Natural killer cell (primary cell): ENCODE results near the gene ZMAT3. TPM values are rescaled to one million over a fixed set of nuclear protein-coding genes. Genes with fewer than 3 reads are reported as not detected.
"Not testable (repeated sequence)": the region's sequence is repeated elsewhere in the genome, so short reads cannot be mapped to it uniquely, and the experiment has no call there.

Source experiments
- ATAC-seq, 3 donors: fragments of 150-1000 bp in 2 of 3; fragments of 200-7000 bp in 1 of 3; cut with Tn5 transposase; 1 replicate in 1 of 3; 2 replicates in 2 of 3; pipeline ENCODE4 v1.10.0; 2021; ENCODE audit warnings: mild to moderate bottlenecking in 2 of 3, moderate library complexity in 2 of 3
- DNase-seq, 2 donors: peaks; one replicate each; pipeline versions ENCODE4 v3.0.0 to v3.0.0-alpha.2; 2013 to 2021; ENCODE audit warnings: mixed read lengths in 1 of 2
- H3K27ac ChIP-seq: one replicate; pipeline ENCODE4 v1.5.1; 2013; ENCODE audit warnings: mild to moderate bottlenecking, low read length
- H3K27me3 ChIP-seq: one replicate; pipeline ENCODE4 v1.6.1; 2013; ENCODE audit warnings: low read length; ENCODE audit not compliant: control insufficient read depth, insufficient read depth
- H3K36me3 ChIP-seq: one replicate; pipeline ENCODE4 v1.6.1; 2013; ENCODE audit warnings: low read length; ENCODE audit not compliant: control insufficient read depth, insufficient read depth
- H3K4me1 ChIP-seq: one replicate; pipeline ENCODE4 v1.6.1; 2013; ENCODE audit warnings: low read length; ENCODE audit not compliant: control insufficient read depth, insufficient read depth
- H3K4me3 ChIP-seq: one replicate; pipeline ENCODE4 v1.5.1; 2013; ENCODE audit warnings: low read length
- H3K9me3 ChIP-seq: one replicate; pipeline ENCODE4 v1.6.1; 2013; ENCODE audit warnings: low read length; ENCODE audit not compliant: control insufficient read depth, insufficient read depth
- H3K27ac Mint-ChIP-seq, 2 donors: one replicate each; pipeline ENCODE4 v1.8.0; 2022; ENCODE audit warnings: mild to moderate bottlenecking in 2 of 2, mixed read lengths in 2 of 2, moderate library complexity in 1 of 2
- H3K27me3 Mint-ChIP-seq, 2 donors: one replicate each; pipeline ENCODE4 v1.8.0; 2022; ENCODE audit warnings: low read depth in 2 of 2, mixed read lengths in 2 of 2
- H3K36me3 Mint-ChIP-seq: one replicate; pipeline ENCODE4 v1.8.0; 2022; ENCODE audit warnings: mixed read lengths
- H3K4me1 Mint-ChIP-seq, 2 donors: one replicate each; pipeline ENCODE4 v1.8.0; 2022; ENCODE audit warnings: mixed read lengths in 2 of 2
- H3K4me3 Mint-ChIP-seq: one replicate; pipeline ENCODE4 v1.8.0; 2022; ENCODE audit warnings: mild to moderate bottlenecking, moderate library complexity, mixed read lengths
- H3K9me3 Mint-ChIP-seq, 2 donors: one replicate each; pipeline ENCODE4 v1.8.0; 2022; ENCODE audit warnings: mixed read lengths in 2 of 2
- CTCF ChIP-seq: fragments of 200-600 bp; IDR thresholded peaks from one replicate; pipeline ENCODE4 v1.8.0; 2022; ENCODE audit warnings: antibody characterized with exemption
- WGBS: methylation state at CpG from one replicate; pipeline ENCODE4 v1.1.7; 2013; ENCODE audit warnings: missing lambda C conversion rate; ENCODE audit not compliant: insufficient coverage; 5-methylcytosine and 5-hydroxymethylcytosine counted together
- intact Hi-C: fragments of 100-400 bp; cut with micrococcal nuclease; formaldehyde crosslinking; loops from one replicate; pipeline ENCODE4 v1.14.2; 2022
- total RNA-seq, 4 donors: library from RNA; stranded (reverse); fragments of 120-200 nt in 1 of 4; gene quantifications; one replicate each; pipeline versions ENCODE4 v1.2.3 to v1.2.4, GENCODE V29; 2013 to 2022

Gene ZMAT3
- 10 to 100 TPM; 22.5 to 32.9 (median 24.1) TPM for total RNA-seq
- 11.1 TPM for total RNA-seq (2013)

GRCh38 chr3:179071323-179072099 is at the start of gene ZMAT3:
TSS of gene ZMAT3 (minus strand) at chr3:179071809. CDS start at chr3:179067752, 4,057 bp downstream.
- H3K27me3 ChIP-seq, result no peaks in the 10 kb centered on the region
- peak within 1 kb of the TSS; percentile 66 for H3K4me3 ChIP-seq
- peaks cover 29 to 30% of the 10 kb centered on the region in 2 donors for H3K4me1 Mint-ChIP-seq
- no peaks in the 10 kb centered on the region for H3K27me3 Mint-ChIP-seq
- no peak for TF ChIP-seq CTCF
- peak; percentile 83 to 87 (median 86) for ATAC-seq
- H3K27ac ChIP-seq, result peak within 1 kb of the TSS; percentile 78
- no peaks in the 10 kb centered on the region for H3K36me3 Mint-ChIP-seq
- intact Hi-C loops, result loop anchor here (1.0 to 2.0 kb wide), 3 partner anchors 57 to 245 kb away; no protein-coding TSS in a partner anchor
- peaks cover 8% of the 10 kb centered on the region for H3K36me3 ChIP-seq
- no peaks in the 10 kb centered on the region for H3K9me3 ChIP-seq
- DNase-seq, result peak; percentile 73 to 92
- under 1% methylated on average over 80 of the region's 80 CpGs for WGBS
- peak within 1 kb of the TSS; percentile 92 for H3K4me3 Mint-ChIP-seq
- peak within 1 kb of the TSS; percentile 74 to 80 for H3K27ac Mint-ChIP-seq
- H3K4me1 ChIP-seq, result peaks cover 14% of the 10 kb centered on the region
- no peaks in the 10 kb centered on the region for H3K9me3 Mint-ChIP-seq

GRCh38 chr3:179116816-179117215 is 45.2 kb upstream of the ZMAT3 start:
- H3K4me1 Mint-ChIP-seq, result no peaks in the 10 kb centered on the region
- peaks cover 4% of the 10 kb centered on the region for H3K27me3 ChIP-seq
- DNase-seq (no peak), ATAC-seq (no peak)
- WGBS, result no CpG with 5 or more reads among the region's 2 CpGs
- H3K27me3 Mint-ChIP-seq, result peaks cover 20 to 25% of the 10 kb centered on the region in 2 donors
- no peak overlapping the region for H3K4me3 Mint-ChIP-seq
- H3K36me3 Mint-ChIP-seq, result no peaks in the 10 kb centered on the region
- H3K9me3 ChIP-seq, result no peaks in the 10 kb centered on the region
- no peak for TF ChIP-seq CTCF
- intact Hi-C loops, result no loop called here
- no peak overlapping the region for H3K27ac ChIP-seq
- no peaks in the 10 kb centered on the region for H3K4me1 ChIP-seq
- peaks cover 0 to 3% of the 10 kb centered on the region in 2 donors for H3K9me3 Mint-ChIP-seq
- H3K4me3 ChIP-seq, result no peak overlapping the region
- H3K36me3 ChIP-seq, result no peaks in the 10 kb centered on the region
- H3K27ac Mint-ChIP-seq, result no peak overlapping the region

- intact Hi-C loops, H3K27ac ChIP-seq, H3K4me1 Mint-ChIP-seq, H3K36me3 Mint-ChIP-seq, H3K36me3 ChIP-seq, H3K4me3 ChIP-seq, H3K9me3 ChIP-seq, H3K4me1 ChIP-seq, H3K27ac Mint-ChIP-seq, ATAC-seq, H3K9me3 Mint-ChIP-seq, H3K4me3 Mint-ChIP-seq, DNase-seq, H3K27me3 ChIP-seq: not testable (repeated sequence)
- H3K27me3 Mint-ChIP-seq, result peaks cover 20 to 29% of the 10 kb centered on the region in 2 donors
- WGBS, result 67% methylated on average over 1 of the region's 1 CpG
Measured at GRCh38 chr3:179115444-179115843, 43.8 kb upstream of the ZMAT3 start.

- TF ChIP-seq CTCF, result no peak
- Mint-ChIP-seq H3K4me3 (no peak overlapping the region), H3K9me3 (no peaks in the 10 kb centered on the region), H3K27me3 (peaks cover 17 to 33% of the 10 kb centered on the region in 2 donors), H3K36me3 (no peaks in the 10 kb centered on the region), H3K27ac (no peak overlapping the region), H3K4me1 (no peaks in the 10 kb centered on the region)
- no peak overlapping the region for H3K27ac ChIP-seq
- ATAC-seq (no peak), DNase-seq (no peak)
- no peaks in the 10 kb centered on the region for H3K36me3 ChIP-seq
- H3K4me3 ChIP-seq, result no peak overlapping the region
- H3K4me1 ChIP-seq, result no peaks in the 10 kb centered on the region
- peaks cover 4% of the 10 kb centered on the region for H3K27me3 ChIP-seq
- intact Hi-C loops, result no loop called here
- H3K9me3 ChIP-seq, result no peaks in the 10 kb centered on the region
- WGBS, result 81% methylated on average over 2 of the region's 2 CpGs
Measured at GRCh38 chr3:179113903-179114302, 42.3 kb upstream of the ZMAT3 start.
